ENCODE data around the gene PCDH20.
"Not testable (repeated sequence)": the region's sequence is repeated elsewhere in the genome, so short reads cannot be mapped to it uniquely, and the experiment has no call there.

Gene PCDH20

DNA sequence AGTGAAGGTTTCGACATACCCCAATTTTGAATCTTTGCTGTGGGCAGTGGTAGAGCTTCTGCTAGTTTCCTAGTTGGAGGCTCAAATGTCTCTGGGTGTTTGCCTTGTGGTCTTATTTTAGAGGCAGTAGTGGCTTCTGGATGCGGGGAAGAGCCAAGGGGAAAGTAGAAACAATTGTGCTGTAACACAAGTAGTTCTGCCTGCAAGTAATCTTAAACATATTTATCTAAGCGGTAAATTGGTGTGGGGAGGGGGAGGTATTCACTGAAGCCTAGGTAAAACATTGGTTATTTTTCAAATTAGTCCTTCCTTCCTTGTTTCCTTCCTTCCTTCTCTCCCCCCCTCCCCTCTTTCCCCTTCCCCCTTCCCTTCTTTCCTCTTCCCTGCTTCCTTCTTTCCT is at the start of gene PCDH20:
PCDH20 (minus strand) TSS at position 101 of the 400 bp plus-strand sequence. CDS start 691 bp downstream, outside the sequence.
- no peak for DNase-seq

GRCh38 chr13:61463024-61463423 is 47.4 kb upstream of the PCDH20 start:
- DNase-seq = no peak

DNA sequence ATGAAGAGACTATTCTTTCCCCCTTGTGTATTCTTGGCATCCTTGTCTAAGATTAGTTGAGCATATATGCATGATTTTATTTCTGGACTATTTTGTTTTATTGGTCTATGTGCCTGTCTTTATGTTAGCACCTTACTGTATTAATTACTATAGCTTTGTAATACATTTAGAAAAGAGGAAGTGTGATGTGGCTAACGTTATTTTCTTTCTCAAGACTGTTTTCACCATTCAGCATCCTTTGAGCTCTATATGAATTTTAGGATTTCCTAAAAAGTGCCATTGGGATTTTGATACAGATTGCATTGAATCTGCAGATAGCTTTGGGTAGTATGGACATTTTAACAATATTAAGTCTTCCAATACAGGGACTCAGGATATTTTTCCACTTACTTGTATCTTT is 37.5 kb upstream of the PCDH20 start:
- no peak for DNase-seq

GRCh38 chr13:61432029-61432428 is 16.4 kb upstream of the PCDH20 start:
- no peak for DNase-seq

DNA sequence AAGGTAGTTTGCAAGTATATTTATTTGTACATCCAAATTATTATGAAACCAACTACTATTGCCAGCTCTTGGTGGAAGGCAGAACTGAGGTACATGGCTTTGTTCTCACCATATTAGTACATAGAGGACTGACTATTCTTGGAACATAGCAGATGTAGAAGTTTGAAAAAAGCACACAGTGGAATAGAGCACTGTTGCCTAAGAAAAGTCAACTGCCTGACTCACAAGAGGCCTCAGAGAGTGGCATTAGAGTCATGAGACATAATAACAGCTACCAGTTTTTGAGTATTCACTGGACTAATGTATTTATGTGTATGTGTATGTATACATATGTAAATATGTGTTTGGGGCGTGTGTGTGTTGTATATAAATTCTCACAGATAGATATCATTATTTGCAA is 8.3 kb upstream of the PCDH20 start:
- no peak for DNase-seq

- no peak for DNase-seq
Observed at GRCh38 chr13:61417086-61417570, 1.5 kb upstream of the PCDH20 start.

GRCh38 chr13:61415058-61415721 is 459 bp downstream of the PCDH20 start:
- DNase-seq = no peak

- DNase-seq = no peak
Observed at GRCh38 chr13:61414686-61415057, 977 bp downstream of the PCDH20 start.

DNA sequence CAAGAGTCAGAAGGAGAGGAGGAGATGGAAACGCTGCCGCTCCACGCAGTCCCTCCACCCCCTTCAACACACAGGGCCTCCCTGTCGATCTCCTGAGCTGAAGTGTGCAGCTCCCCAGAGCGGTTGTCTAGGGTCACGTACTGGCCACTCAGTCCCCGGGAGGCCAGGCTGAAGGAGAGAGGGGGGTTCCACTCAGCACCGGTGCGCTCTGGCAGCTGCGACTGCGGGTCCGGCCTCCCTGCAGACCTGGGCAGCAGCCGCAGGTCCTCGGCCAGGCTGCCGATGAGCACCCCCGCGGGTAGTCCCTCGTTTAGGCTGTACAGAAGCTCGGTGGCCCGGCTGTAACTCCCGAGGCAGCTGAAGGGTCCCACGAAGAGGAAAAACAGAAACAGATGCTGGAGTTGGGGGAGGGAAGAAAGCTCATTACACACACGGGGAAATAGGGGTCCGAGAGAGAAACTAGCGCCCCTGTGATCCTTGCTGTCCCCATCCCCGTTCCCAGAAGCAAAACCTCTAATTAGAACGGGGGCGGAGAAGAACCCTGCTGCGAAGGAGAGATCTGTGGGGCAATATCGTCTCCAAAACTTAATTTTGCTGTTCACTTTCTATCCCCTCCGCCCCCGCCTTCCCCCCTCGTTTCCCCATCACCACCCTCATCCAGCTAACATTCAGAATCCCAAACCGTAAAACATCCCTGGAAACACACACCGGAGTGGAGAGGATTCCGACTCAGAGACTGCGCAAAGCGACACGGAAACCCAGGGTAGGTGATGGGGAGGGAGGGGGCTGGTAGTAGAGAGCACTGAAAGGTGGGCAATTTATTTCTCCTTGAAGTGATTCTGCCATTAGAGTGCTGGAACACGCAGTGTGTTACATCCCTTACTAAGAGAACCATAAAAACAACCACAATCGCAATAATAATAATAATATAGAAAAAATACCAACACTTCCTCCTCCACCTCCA is 1.8 kb downstream of the PCDH20 start:
- no peak for DNase-seq

DNA sequence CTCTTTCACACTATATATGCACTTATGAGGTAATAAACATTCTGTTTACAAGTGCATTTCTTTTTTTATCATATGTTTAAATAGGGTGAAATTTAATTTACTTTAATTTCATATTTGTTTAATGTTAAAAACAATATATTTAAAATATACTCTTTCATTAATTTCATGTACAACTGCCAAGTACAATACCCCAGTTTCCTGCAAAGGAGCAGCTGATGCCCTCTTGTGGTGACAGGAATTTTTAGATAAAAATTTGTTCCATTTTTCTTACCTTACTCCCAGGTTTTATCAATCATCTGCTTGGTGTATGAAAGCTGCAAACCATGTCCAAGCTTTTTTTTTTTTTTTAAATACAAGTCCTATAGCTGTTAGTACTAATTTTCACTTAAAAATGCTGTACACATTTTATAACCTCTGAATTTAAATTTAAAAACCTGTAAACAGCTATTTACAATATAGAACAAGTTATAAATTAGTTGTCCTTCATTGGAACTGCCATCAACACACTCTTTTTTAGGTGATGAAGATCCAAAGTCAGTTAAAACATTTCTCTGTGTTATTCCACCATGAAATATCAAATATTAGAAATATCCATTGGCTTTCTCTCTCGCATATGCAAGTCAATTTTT is 4.9 kb downstream of the PCDH20 start:
- DNase-seq = peak in 1 of 3 donors; percentile 6

- no peak for DNase-seq
Observed at GRCh38 chr13:61410266-61410665, 5.4 kb downstream of the PCDH20 start.

- DNase-seq = no peak
Observed at GRCh38 chr13:61408571-61408970, 7.1 kb downstream of the PCDH20 start.

DNA sequence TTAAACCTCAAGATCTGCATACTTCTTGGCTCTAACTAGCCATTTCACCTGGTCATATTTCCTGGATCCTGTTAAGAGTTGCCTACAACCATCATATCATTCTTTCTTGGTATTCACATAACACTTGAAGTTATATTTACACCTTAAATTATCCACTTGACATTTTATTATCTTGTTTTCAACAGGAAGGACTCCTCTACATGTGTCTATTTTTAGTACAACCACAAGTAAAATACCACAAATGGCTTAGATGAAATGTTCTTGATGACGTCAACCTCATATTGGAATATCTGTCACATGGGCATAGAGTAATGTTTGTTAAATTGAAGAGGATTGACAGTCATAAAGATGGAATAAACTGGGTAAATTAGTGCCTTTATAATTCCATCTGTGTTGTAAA is 9.4 kb downstream of the PCDH20 start:
- no peak for DNase-seq

- DNase-seq = no peak
Observed at GRCh38 chr13:61396121-61396520, 19.5 kb downstream of the PCDH20 start.

DNA sequence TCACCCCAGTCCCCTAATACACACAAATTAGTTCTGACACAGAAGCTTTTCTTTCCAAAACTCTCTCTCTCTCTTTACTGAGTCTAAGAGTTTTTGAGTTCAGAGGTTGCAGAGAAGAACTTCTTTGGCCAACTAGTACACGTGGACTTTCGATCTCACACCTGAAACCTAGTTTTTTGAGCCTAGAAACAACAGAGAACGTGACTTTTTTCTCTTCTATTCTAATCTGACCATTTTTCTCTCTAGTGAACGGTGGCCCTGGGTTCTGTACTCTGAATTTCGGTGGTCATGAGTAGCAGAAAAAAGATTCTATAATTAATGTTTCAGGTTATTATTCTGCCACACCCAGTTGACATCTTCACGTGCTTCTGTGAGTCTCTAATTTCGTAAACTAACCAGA is 24.2 kb downstream of the PCDH20 start:
- no peak for DNase-seq

- no peak for DNase-seq
Observed at GRCh38 chr13:61387694-61388093, 28.0 kb downstream of the PCDH20 start.

- DNase-seq = no peak
Observed at GRCh38 chr13:61383111-61383510, 32.5 kb downstream of the PCDH20 start.

DNA sequence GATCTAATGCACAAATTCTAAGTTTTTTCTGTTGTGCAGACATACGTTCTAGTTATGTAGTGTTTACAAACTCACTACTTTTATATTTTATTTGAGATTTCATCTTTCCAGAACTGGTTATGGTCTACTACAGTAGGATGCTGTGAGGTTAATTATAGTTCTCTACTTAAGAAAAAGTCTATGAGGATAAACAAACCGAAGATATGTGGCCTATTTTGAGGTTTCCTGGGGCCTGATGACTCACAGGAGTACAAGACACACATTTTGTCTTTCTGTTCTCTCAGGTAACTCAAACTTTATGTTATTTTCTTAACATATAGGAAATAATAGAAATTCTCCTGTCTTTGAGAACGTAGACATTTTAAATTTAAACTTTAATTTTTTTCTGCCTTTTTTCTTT is 45.1 kb downstream of the PCDH20 start:
- no peak for DNase-seq

- DNase-seq = not testable (repeated sequence)
Observed at GRCh38 chr13:61364690-61365089, 51.0 kb downstream of the PCDH20 start.

GRCh38 chr13:61362522-61362921 is 53.1 kb downstream of the PCDH20 start:
- no peak for DNase-seq

Data from suppressor macrophage treated with lipopolysaccharide for 1 hour (primary cell).